ENCODE results near the gene TRMT61A. TPM values are rescaled to one million over a fixed set of nuclear protein-coding genes. Genes with fewer than 3 reads are reported as not detected.

Gene TRMT61A
- total RNA-seq, 1 donor, result 7.2 TPM

GRCh38 chr14:103517174-103517566 is 11.8 kb upstream of the TRMT61A start:
- Histone ChIP-seq H3K4me3 (ENCODE audit: low read length) (no peak overlapping the region), H3K27me3 (ENCODE audit: insufficient read depth, low read length) (peaks cover 8% of the 10 kb centered on the region), H3K4me1 (ENCODE audit: insufficient read depth, low read length) (peaks cover 20% of the 10 kb centered on the region)

DNA sequence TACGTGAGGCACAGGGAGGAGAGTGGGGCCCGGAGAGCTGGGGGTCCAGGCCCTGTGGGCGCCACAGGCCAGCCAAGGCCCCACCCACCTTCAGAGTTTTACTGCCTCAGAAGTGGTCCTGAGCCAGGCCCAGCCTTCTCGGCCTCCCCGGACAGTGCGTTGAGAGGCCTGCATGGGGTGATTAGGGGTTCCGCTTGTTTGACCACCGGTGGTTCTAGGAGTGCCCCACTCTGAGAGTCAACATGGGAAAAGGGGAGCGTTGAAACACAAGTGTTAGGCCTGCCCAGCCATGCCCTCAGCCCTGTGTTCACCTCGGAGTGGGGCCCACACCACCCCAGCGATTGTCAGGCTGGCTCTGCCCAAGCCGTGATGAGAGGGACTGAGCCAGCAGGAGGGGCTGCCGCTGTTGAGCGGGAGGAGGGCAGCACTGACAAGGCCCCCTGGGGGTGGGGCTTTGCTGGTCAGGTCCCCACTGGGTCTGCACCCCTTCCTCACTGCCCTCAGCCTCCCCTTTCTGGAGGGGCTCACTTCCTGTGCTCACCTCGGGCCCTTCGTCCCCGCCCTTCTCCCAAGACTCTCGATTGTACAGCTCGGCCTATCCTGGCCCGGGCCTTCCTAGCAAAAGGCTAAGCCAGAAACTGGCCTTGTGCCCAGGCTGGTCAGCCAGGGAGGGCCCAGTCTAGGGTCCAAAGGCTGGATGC is 11.1 kb upstream of the TRMT61A start:
- H3K4me3 ChIP-seq (ENCODE audit: low read length), result no peak overlapping the region
- no peaks in the 10 kb centered on the region for H3K9me3 ChIP-seq (ENCODE audit: low read depth, low read length)
- peaks cover 24% of the 10 kb centered on the region for H3K4me1 ChIP-seq (ENCODE audit: insufficient read depth, low read length)
- peaks cover 11% of the 10 kb centered on the region for H3K27me3 ChIP-seq (ENCODE audit: insufficient read depth, low read length)

More at GRCh38 chr14:103517174-103517566, 11.8 kb upstream of the TRMT61A start:
- no peaks in the 10 kb centered on the region for H3K9me3 ChIP-seq (ENCODE audit: low read depth, low read length)

- Histone ChIP-seq H3K4me3 (ENCODE audit: low read length) (no peak overlapping the region), H3K4me1 (ENCODE audit: insufficient read depth, low read length) (peaks cover 28% of the 10 kb centered on the region), H3K9me3 (ENCODE audit: low read depth, low read length) (no peaks in the 10 kb centered on the region), H3K27me3 (ENCODE audit: insufficient read depth, low read length) (peaks cover 17% of the 10 kb centered on the region)
Measured at GRCh38 chr14:103518422-103519042, 10.5 kb upstream of the TRMT61A start.

GRCh38 chr14:103519043-103519836 is 9.8 kb upstream of the TRMT61A start:
- Histone ChIP-seq H3K4me1 (ENCODE audit: insufficient read depth, low read length) (peaks cover 28% of the 10 kb centered on the region), H3K27me3 (ENCODE audit: insufficient read depth, low read length) (peaks cover 24% of the 10 kb centered on the region), H3K4me3 (ENCODE audit: low read length) (no peak overlapping the region)

GRCh38 chr14:103519837-103520212 is 9.2 kb upstream of the TRMT61A start:
- Histone ChIP-seq H3K27me3 (ENCODE audit: insufficient read depth, low read length) (peaks cover 27% of the 10 kb centered on the region), H3K9me3 (ENCODE audit: low read depth, low read length) (no peaks in the 10 kb centered on the region), H3K4me3 (ENCODE audit: low read length) (no peak overlapping the region), H3K4me1 (ENCODE audit: insufficient read depth, low read length) (peaks cover 28% of the 10 kb centered on the region)

More at GRCh38 chr14:103519043-103519836, 9.8 kb upstream of the TRMT61A start:
- H3K9me3 ChIP-seq (ENCODE audit: low read depth, low read length), result no peaks in the 10 kb centered on the region

DNA sequence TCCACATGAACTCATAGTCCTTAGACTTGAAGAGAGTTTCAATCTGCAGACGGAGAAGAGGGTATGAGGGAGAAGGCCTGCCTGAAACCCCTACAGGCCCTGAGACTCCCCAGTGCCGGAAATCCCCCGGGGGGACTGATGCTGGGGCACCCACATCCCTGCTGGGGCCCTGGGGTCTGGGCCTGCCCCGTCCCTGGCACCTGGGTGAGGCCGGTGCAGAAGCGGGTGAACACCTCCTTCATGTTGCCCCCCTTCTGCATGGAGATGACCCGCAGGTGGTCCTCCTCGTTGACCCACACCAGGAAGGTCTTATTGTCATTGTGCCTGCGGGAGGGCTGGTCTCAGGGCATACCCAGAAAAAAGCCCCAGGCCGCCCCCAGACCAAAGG is 8.7 kb upstream of the TRMT61A start:
- H3K9me3 ChIP-seq (ENCODE audit: low read depth, low read length), result no peaks in the 10 kb centered on the region
- H3K4me3 ChIP-seq (ENCODE audit: low read length), result no peak overlapping the region
- H3K4me1 ChIP-seq (ENCODE audit: insufficient read depth, low read length), result peaks cover 28% of the 10 kb centered on the region
- peaks cover 27% of the 10 kb centered on the region for H3K27me3 ChIP-seq (ENCODE audit: insufficient read depth, low read length)

- Histone ChIP-seq H3K27me3 (ENCODE audit: insufficient read depth, low read length) (peaks cover 27% of the 10 kb centered on the region), H3K4me3 (ENCODE audit: low read length) (peak overlapping the region; percentile 24), H3K4me1 (ENCODE audit: insufficient read depth, low read length) (peaks cover 29% of the 10 kb centered on the region), H3K9me3 (ENCODE audit: low read depth, low read length) (no peaks in the 10 kb centered on the region)
Measured at GRCh38 chr14:103520657-103521437, 8.1 kb upstream of the TRMT61A start.

DNA sequence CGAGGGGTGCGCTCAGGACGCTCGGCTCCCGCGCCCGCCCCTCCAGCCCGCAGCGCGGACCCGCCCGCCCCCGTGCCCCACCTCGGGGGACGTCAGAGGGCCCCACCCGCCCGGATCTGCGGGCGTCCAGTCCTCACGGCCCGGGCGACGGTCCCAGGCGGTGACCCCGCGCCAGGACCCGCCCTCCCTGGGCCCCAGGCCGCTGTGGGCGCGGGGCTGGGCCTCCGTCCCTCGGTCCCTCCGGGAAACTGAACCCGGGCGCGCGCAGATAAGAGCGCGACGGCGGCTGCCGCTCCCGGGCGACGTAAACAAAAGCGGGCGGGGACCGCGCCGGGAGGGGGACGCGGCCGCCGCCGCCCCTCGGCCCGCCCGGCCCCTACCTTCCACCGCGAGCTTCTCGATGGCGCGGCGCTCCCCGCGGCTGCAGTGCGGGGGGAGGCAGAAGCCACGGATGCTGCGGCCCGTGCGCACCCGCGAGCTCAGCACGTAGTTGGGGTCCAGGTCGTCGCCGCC is 7.5 kb upstream of the TRMT61A start:
- H3K9me3 ChIP-seq (ENCODE audit: low read depth, low read length), result no peaks in the 10 kb centered on the region
- H3K4me1 ChIP-seq (ENCODE audit: insufficient read depth, low read length), result peaks cover 35% of the 10 kb centered on the region
- H3K27me3 ChIP-seq (ENCODE audit: insufficient read depth, low read length), result peaks cover 27% of the 10 kb centered on the region
- peak overlapping the region; percentile 24 for H3K4me3 ChIP-seq (ENCODE audit: low read length)

DNA sequence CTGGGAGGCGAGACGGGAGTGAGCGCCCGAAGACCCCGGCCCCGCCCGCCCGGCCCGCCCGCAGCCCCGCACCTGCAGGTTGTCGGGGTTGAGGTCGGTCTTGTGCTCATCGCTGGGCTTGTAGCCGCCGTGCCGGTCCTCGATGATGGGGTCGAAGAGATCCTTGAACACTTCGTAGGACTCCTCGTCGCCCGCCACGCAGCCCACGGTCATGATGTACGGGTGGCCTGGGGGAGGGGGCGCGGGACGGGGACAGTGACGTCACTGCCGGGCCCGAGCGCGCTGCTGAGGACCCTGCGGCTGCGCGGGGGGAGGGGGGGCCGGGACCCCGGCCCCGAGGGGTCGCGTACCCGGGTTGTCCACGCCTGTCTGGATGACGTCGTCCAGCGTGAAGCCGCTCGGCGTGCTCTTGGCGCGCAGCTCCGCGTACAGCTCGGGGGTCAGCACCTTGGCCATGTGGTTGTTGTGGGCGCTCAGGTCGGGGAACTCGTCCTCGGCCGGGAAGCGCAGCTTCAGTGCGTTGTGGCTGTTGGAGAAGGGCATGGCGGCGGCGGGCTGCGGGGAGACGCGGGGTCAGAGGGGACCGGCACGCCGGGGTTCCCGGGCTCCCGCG is 6.9 kb upstream of the TRMT61A start:
- Histone ChIP-seq H3K27me3 (ENCODE audit: insufficient read depth, low read length) (peaks cover 27% of the 10 kb centered on the region), H3K4me1 (ENCODE audit: insufficient read depth, low read length) (peaks cover 41% of the 10 kb centered on the region), H3K4me3 (ENCODE audit: low read length) (peak overlapping the region; percentile 24), H3K9me3 (ENCODE audit: low read depth, low read length) (no peaks in the 10 kb centered on the region)

DNA sequence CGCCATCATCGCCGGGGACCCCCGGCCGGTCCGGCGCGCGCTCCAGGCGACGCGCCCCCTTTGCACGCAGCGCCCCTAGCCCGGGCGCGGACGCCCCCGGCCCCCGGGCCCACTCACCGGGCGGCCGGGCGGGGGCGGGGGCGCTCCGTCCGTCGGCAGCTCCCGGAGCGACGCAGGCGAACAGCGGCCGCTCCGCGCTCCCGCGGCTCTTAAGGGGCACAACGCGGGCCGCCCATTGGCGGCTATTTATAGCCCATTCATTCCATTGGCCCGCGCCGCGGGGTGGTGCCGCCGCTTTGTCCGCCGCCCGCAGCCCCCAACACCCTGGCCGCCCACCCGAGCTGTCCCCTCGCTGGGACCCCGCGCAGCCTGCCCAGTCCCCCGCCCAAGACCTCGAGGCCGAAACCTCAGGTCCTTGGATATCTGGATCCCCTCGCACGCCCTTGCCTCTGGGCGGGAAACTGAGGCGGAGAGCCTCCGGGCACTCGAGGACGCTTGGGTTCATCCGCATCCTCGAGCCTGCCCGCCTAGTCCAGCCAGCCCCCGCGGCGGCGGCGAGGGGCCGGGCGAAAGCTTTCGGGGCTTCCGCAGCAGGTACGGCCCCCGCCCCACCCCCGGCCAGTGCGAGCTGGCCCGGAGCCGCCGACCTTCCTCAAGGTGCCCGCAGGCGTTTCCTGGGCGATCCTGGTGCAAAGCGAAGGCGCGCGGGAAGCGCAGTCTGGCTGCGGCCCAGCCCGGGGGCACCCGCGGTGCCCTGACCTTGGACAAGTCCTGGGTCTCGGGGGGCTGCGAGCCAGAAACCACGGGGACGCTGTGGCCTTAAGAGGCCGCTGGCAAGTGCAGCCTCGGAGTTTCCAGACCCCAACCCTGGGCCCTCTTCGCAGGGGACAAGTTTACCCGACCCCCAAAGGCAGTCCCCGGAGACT is 6.1 kb upstream of the TRMT61A start, which contains the start of gene CKB:
Gene CKB, minus strand, starts transcription at position 182 of the 926 bp plus-strand sequence. CDS start 337 bp downstream, outside the sequence.
- peaks cover 27% of the 10 kb centered on the region for H3K27me3 ChIP-seq (ENCODE audit: insufficient read depth, low read length)
- no peaks in the 10 kb centered on the region for H3K9me3 ChIP-seq (ENCODE audit: low read depth, low read length)
- H3K4me1 ChIP-seq (ENCODE audit: insufficient read depth, low read length), result peaks cover 50% of the 10 kb centered on the region
- peak within 1 kb of the TSS; percentile 24 for H3K4me3 ChIP-seq (ENCODE audit: low read length)

DNA sequence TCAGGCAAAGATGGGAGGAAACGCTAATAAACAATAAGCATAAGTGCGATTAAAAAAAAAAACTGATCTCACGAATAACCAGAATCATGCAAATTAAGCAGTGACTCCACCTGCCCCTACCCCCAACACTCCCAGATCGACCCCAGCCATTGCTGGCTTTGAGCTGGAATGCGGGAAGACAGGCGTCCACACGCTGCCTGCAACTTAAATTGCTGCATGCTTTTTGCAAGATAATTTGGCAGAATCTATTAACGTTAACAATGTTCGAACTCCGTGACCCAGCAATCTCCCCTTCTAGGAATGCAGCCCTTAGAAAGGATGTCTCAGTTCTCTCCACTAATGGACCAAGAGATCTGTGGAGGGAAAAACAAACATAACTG is 5.4 kb upstream of the TRMT61A start:
- H3K27me3 ChIP-seq (ENCODE audit: insufficient read depth, low read length), result peaks cover 27% of the 10 kb centered on the region
- no peak overlapping the region for H3K4me3 ChIP-seq (ENCODE audit: low read length)
- no peaks in the 10 kb centered on the region for H3K9me3 ChIP-seq (ENCODE audit: low read depth, low read length)
- H3K4me1 ChIP-seq (ENCODE audit: insufficient read depth, low read length), result peaks cover 55% of the 10 kb centered on the region

DNA sequence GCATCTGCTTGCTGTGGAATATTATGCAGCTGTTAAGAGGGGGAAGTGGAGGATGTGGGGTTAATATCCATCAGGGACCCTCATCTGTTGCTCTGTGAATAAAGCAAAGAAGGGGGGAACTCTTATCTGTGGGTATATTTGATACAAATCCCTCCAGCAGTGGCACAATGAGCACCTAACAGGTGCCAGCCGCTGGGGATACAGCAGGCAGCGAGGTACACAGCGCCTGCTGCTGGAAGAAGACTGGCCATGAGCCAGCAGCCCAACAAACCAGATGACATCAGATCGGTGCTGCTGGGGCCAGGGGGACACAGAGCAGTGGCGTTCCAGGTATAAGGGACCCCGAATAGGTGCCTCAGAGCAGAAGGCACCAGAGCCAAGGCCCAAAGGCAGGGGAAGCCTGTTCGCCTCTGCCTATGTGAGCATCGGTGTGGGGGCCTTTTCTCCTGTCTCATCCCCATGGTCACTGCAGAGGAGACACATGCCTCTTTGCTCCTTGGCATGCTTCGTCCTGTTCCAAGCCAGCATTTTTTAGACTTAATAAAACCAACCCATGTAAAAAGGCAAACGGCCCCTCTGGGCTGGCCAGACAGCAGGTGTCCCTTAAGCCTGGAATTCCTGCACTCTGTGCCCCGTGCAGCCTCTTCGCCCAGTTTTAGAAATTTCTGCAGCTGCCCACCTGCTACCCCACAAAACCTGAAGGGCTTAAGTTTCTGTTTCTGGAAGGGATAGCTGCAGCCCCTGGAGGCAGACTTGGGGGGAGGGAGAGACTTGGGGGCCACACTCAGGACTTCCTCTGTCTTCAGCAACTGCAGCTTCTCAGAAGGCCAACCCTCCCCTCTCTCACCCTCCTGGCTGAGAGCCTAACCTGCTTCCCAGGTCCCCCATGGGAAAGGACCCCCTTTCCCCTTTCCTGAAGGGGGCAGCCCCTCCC is 4.7 kb upstream of the TRMT61A start:
- Histone ChIP-seq H3K27me3 (ENCODE audit: insufficient read depth, low read length) (peaks cover 27% of the 10 kb centered on the region), H3K9me3 (ENCODE audit: low read depth, low read length) (no peaks in the 10 kb centered on the region), H3K4me1 (ENCODE audit: insufficient read depth, low read length) (peaks cover 51% of the 10 kb centered on the region), H3K4me3 (ENCODE audit: low read length) (no peak overlapping the region)
